ENCODE measurements around the gene BAG5.

The BAG5 gene

DNA sequence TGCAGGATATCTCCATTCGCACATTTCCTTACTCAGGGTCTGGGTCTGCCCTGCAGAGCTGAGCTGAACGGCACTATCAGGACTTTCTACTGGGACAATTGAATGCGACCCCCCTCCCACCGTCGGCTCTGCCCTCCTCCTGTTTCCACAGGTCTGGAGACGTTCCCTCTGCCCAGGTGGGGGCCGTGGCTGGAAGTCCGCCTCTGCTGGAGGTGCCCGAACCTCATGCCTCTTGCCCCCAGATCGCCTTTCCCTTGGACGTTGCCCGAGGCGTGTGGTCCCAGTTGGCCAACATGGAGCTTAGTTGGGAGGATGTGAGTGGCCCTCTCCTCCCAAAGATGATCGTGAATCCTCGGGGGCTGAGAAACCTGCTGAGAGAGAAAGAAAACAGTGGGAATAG lies 45.4 kb upstream of the BAG5 start:
- Histone ChIP-seq H3K36me3 (ENCODE audit: insufficient read depth, low read length) (no peaks in the 10 kb centered on the region), H3K4me1 (ENCODE audit: insufficient read depth, low read length, poor library complexity, severe bottlenecking) (peaks cover 24% of the 10 kb centered on the region), H3K9me2 (replicated peaks; ENCODE audit: low read depth, low read length) (no peaks in the 10 kb centered on the region), H3K4me3 (ENCODE audit: low read length, poor library complexity, severe bottlenecking) (peak overlapping the region; percentile 59), H3K9me3 (ENCODE audit: insufficient read depth, low read depth, low read length) (peaks cover 6% of the 10 kb centered on the region; the same call in 1 of the 2 replicates), H3K79me2 (ENCODE audit: insufficient read depth, low read length) (no peaks in the 10 kb centered on the region), H3K27me3 (ENCODE audit: insufficient read depth, low read length, poor library complexity, severe bottlenecking) (no peaks in the 10 kb centered on the region), H3K4me2 (ENCODE audit: low read depth, low read length, poor library complexity, severe bottlenecking) (peak overlapping the region; percentile 78), H3K9ac (ENCODE audit: low read depth, low read length, poor library complexity, severe bottlenecking) (no peak overlapping the region), H3F3A (ENCODE audit: low read depth) (no peaks in the 10 kb centered on the region), H4K20me1 (ENCODE audit: insufficient read depth, low read length, poor library complexity, severe bottlenecking) (no peaks in the 10 kb centered on the region), H2AFZ (ENCODE audit: low read length) (no peak overlapping the region)
- no peak for TF ChIP-seq EZH2phosphoT487 (IDR thresholded peaks at IDR 0.05; ENCODE audit: borderline replicate concordance)
- TF ChIP-seq, protein P1, sequence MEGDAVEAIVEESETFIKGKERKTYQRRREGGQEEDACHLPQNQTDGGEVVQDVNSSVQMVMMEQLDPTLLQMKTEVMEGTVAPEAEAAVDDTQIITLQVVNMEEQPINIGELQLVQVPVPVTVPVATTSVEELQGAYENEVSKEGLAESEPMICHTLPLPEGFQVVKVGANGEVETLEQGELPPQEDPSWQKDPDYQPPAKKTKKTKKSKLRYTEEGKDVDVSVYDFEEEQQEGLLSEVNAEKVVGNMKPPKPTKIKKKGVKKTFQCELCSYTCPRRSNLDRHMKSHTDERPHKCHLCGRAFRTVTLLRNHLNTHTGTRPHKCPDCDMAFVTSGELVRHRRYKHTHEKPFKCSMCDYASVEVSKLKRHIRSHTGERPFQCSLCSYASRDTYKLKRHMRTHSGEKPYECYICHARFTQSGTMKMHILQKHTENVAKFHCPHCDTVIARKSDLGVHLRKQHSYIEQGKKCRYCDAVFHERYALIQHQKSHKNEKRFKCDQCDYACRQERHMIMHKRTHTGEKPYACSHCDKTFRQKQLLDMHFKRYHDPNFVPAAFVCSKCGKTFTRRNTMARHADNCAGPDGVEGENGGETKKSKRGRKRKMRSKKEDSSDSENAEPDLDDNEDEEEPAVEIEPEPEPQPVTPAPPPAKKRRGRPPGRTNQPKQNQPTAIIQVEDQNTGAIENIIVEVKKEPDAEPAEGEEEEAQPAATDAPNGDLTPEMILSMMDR (conservative IDR thresholded peaks at IDR 0.05; ENCODE audit: low read length) = no peak

DNA sequence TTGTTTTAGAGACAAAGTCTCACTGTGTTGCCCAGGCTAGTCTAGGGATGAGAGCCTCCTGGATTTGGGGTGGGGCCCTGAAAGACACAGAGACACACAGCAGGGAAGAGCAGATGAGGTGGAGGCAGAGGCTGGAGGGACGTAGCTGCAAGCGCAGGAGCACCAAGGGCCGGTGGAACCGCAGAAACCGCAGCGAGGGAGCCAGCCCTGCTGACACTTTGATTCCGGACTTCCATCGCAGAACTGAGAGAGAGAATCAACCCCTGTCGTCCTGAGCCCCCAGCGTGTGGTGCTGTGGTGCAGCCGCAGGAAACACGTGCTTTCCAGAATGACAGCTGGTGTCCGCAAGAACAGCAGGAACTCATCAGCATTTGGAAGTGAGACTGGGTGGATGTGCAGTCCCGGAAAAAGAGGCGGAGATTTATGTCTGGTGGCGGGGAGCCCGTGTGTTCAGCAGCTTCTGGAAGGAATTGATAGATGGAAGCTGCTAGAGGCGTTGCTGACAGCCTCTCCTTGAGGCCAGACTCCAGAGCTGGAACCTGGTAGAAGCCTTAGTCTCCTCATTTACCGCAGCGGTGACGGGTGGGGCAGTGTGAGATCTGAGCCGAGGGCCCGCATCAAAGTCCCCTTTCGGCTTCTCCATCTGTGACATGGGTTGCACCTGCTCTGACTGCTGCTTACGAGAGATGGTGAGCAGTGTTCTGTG lies 44.7 kb upstream of the BAG5 start:
- peaks cover 24% of the 10 kb centered on the region for H3K4me1 ChIP-seq (ENCODE audit: insufficient read depth, low read length, poor library complexity, severe bottlenecking)
- TF ChIP-seq, protein P1 (conservative IDR thresholded peaks at IDR 0.05; ENCODE audit: low read length) = peak; percentile 38
- no peak for TF ChIP-seq EZH2phosphoT487 (IDR thresholded peaks at IDR 0.05; ENCODE audit: borderline replicate concordance)
- no peaks in the 10 kb centered on the region for H3K79me2 ChIP-seq (ENCODE audit: insufficient read depth, low read length)
- no peaks in the 10 kb centered on the region for H4K20me1 ChIP-seq (ENCODE audit: insufficient read depth, low read length, poor library complexity, severe bottlenecking)
- H3K4me3 ChIP-seq (ENCODE audit: low read length, poor library complexity, severe bottlenecking) = peak overlapping the region; percentile 59
- no peaks in the 10 kb centered on the region for H3K27me3 ChIP-seq (ENCODE audit: insufficient read depth, low read length, poor library complexity, severe bottlenecking)
- H3K9me3 ChIP-seq (ENCODE audit: insufficient read depth, low read depth, low read length) = peaks cover 6% of the 10 kb centered on the region; the same call in 1 of the 2 replicates
- no peaks in the 10 kb centered on the region for H3F3A ChIP-seq (ENCODE audit: low read depth)
- H3K9ac ChIP-seq (ENCODE audit: low read depth, low read length, poor library complexity, severe bottlenecking) = no peak overlapping the region
- no peaks in the 10 kb centered on the region for H3K36me3 ChIP-seq (ENCODE audit: insufficient read depth, low read length)
- no peak overlapping the region for H2AFZ ChIP-seq (ENCODE audit: low read length)
- no peaks in the 10 kb centered on the region for H3K9me2 ChIP-seq (replicated peaks; ENCODE audit: low read depth, low read length)
- H3K4me2 ChIP-seq (ENCODE audit: low read depth, low read length, poor library complexity, severe bottlenecking) = peak overlapping the region; percentile 78

DNA sequence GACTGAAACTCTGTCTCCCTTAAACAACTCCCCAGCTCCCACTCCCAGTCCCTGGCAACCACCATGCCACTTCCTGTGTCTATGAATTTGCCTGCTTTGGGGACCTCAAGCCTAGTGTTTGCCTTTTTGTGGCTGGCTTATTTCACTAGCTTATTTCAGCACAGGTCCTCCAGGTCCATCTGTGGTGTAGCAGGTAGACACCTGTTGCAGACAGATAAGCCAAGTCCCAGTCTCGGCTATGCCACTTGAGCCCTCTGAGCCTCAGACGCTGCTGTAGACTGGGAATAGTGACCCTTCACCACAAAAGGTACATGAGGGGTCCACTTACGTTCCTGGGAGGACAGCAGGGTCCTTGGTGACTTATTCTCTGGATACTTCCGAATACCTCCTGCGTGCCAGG lies 42.2 kb upstream of the BAG5 start:
- Histone ChIP-seq H3K9me3 (ENCODE audit: insufficient read depth, low read depth, low read length) (no peaks in the 10 kb centered on the region), H3K79me2 (ENCODE audit: insufficient read depth, low read length) (no peaks in the 10 kb centered on the region), H3K4me3 (ENCODE audit: low read length, poor library complexity, severe bottlenecking) (no peak overlapping the region), H3K9ac (ENCODE audit: low read depth, low read length, poor library complexity, severe bottlenecking) (no peak overlapping the region), H3K36me3 (ENCODE audit: insufficient read depth, low read length) (no peaks in the 10 kb centered on the region), H4K20me1 (ENCODE audit: insufficient read depth, low read length, poor library complexity, severe bottlenecking) (no peaks in the 10 kb centered on the region), H2AFZ (ENCODE audit: low read length) (no peak overlapping the region), H3K27me3 (ENCODE audit: insufficient read depth, low read length, poor library complexity, severe bottlenecking) (no peaks in the 10 kb centered on the region), H3F3A (ENCODE audit: low read depth) (no peaks in the 10 kb centered on the region), H3K9me2 (replicated peaks; ENCODE audit: low read depth, low read length) (no peaks in the 10 kb centered on the region), H3K4me2 (ENCODE audit: low read depth, low read length, poor library complexity, severe bottlenecking) (no peak overlapping the region), H3K4me1 (ENCODE audit: insufficient read depth, low read length, poor library complexity, severe bottlenecking) (peaks cover 24% of the 10 kb centered on the region)
- TF ChIP-seq, protein P1 (conservative IDR thresholded peaks at IDR 0.05; ENCODE audit: low read length) = no peak
- TF ChIP-seq EZH2phosphoT487 (IDR thresholded peaks at IDR 0.05; ENCODE audit: borderline replicate concordance) = no peak

All from Loucy (cell line).